Measurements from ENCODE around the gene SLAMF1.

SLAMF1 gene

DNA sequence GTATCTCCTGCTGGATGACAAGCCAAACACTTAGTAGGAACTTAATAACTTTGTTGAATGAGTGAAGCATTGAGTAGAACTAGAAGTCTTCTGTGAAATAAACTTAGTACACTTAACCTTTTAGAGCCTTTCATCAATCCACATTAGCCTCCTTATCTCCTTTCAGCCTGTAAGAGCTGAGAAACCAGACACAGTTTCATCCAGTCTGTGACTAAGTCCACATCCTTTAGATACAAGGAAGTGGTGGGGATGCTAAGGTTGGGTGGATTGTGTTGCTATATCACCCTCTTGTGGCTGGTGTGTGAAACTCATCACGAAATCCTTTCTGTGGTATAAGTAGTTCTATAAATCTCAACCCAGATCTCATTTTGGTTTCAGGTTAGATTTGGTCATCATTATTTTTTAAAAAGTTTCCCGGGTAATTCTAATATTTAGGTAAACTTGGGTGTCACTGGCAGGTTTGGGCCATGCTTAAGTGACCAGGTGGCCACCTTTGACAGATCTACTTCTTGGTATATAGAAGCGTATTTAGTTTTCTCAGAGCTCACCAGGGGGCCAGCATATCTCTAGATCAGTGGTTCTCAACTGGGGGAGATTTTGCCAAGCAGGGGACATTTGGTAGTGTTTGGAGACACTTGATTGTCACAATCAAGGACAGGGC, 39.7 kb downstream of the SLAMF1 start:
- TF ChIP-seq, protein P1, sequence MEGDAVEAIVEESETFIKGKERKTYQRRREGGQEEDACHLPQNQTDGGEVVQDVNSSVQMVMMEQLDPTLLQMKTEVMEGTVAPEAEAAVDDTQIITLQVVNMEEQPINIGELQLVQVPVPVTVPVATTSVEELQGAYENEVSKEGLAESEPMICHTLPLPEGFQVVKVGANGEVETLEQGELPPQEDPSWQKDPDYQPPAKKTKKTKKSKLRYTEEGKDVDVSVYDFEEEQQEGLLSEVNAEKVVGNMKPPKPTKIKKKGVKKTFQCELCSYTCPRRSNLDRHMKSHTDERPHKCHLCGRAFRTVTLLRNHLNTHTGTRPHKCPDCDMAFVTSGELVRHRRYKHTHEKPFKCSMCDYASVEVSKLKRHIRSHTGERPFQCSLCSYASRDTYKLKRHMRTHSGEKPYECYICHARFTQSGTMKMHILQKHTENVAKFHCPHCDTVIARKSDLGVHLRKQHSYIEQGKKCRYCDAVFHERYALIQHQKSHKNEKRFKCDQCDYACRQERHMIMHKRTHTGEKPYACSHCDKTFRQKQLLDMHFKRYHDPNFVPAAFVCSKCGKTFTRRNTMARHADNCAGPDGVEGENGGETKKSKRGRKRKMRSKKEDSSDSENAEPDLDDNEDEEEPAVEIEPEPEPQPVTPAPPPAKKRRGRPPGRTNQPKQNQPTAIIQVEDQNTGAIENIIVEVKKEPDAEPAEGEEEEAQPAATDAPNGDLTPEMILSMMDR (IDR thresholded peaks at IDR 0.05; ENCODE audit: low read depth, low read length): peak; percentile 66
- no peak overlapping the region for H3K4me3 ChIP-seq (replicated peaks in 1 of 2; ENCODE audit: low read depth in 2 of 2, low read length in 2 of 2)
- DNase-seq (ENCODE audit: low read depth in 2 of 2): peak; percentile 83 to 84

DNA sequence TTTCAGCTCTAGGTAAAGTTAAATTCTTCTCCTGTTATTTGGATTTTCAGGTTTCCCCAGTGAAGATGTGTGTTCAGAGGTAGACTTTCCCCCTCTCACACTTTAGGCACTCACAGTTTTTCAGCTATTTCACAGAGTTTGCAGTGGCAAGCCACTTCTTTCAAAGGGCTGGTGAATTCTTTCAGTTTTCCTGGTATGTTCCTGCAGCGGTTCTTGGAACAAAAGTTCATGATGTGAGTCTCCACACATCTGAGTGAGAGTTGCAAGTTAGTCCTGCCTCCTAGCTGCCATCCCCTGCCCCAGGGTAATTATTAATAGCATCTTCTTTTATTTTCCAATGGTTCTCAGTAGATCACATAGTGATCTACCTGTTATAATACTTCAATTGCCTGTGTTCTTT, 40.2 kb downstream of the SLAMF1 start:
- H3K4me3 ChIP-seq (replicated peaks in 1 of 2; ENCODE audit: low read depth in 2 of 2, low read length in 2 of 2): no peak overlapping the region
- no peak for DNase-seq (ENCODE audit: low read depth in 2 of 2)
- TF ChIP-seq, protein P1 (IDR thresholded peaks at IDR 0.05; ENCODE audit: low read depth, low read length): no peak

DNA sequence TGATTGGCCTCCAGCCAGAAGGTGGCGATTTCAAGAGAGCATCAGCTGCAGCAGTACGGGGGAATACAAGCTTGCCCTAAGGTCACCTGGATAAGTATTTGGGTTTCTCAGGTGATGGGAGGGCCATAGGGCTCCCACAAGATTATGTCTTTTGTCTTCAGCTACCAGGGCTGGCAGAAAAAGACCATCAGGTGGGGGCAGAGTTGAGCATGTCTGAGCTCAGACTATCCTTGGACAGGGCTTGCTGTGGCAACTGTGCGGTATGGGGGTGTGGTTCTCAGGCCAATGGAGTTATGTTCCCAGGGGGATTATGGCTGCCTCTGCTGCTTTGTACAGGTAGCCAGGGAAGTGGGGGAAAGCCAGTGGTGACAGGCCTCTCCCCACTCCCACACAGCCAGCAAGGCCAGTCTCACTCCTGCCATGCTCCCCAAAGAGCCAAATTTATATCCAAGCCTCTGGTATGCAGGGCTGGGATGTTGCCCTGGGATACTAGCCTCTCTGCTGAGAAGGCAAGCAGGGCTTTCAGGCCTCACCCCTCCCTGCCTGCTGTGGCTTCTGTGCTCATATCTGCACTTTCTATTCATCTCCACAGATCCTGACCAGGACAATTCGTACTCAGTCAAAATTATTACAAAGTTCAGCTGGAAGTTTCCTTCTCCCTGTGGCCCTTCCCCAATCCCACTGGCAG, 40.9 kb downstream of the SLAMF1 start:
- no peak for DNase-seq (ENCODE audit: low read depth in 2 of 2)
- TF ChIP-seq, protein P1 (IDR thresholded peaks at IDR 0.05; ENCODE audit: low read depth, low read length): no peak
- H3K4me3 ChIP-seq (replicated peaks in 1 of 2; ENCODE audit: low read depth in 2 of 2, low read length in 2 of 2): no peak overlapping the region

DNA sequence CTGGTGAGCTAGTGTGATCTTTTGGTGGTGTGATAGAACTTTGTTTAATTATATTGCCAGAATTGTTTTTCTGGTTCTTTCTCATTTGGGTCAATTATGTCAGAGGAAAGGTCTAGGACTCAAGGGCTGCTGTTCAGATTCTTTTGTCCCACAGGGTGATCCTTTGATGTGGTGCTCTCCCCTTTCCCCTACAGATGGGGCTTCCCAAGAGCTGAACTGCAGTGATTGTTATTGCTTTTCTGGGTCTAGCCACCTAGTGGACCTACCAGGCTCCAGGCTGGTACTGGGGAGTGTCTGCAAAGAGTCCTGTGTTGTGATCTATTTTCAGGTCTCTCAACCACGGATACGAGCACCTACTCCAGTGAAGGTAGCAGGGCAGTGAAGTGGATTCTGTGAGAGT, 41.6 kb downstream of the SLAMF1 start:
- no peak overlapping the region for H3K4me3 ChIP-seq (replicated peaks in 1 of 2; ENCODE audit: low read depth in 2 of 2, low read length in 2 of 2)
- no peak for DNase-seq (ENCODE audit: low read depth in 2 of 2)
- TF ChIP-seq, protein P1 (IDR thresholded peaks at IDR 0.05; ENCODE audit: low read depth, low read length): no peak

DNA sequence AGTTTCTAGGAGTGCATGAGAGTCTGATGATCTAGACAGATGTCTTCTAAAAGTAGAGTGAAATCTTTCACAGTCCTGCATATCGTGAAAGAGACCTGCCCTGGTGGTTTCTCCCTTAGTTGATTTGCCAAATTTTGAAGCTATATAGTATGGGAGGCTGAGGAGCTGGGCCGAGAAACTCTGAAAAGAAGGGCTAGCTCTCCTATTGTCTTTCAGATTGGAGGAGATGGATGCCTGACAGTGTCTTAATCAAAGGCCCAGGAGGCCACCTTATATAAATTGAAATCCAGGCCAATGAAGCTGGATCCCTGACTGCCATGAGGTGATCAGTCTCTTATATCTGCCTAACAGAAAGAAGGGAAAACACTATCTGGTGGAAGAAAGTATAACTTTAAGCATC, 49.1 kb downstream of the SLAMF1 start:
- TF ChIP-seq, protein P1 (IDR thresholded peaks at IDR 0.05; ENCODE audit: low read depth, low read length): no peak
- no peak overlapping the region for H3K4me3 ChIP-seq (replicated peaks in 1 of 2; ENCODE audit: low read depth in 2 of 2, low read length in 2 of 2)
- no peak for DNase-seq (ENCODE audit: low read depth in 2 of 2)

DNA sequence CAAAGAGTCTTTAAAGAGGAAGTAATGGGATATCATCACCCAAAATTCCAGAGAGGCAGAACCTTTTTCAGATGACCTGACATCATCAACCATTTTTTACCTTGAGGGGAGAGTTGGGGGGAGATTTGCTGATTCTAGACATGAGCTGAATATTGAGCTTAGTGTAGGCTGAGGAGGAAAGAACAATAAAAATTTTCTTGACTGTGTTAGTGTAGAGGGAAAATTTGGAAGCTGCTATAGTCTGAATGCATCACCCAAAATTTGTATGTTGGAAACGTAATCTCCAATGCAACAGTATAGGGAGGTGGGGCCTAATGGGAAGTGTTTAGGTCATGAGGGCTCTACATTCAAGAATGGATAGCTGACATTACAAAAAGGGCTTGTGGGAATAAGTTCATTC, 49.8 kb downstream of the SLAMF1 start:
- no peak overlapping the region for H3K4me3 ChIP-seq (replicated peaks in 1 of 2; ENCODE audit: low read depth in 2 of 2, low read length in 2 of 2)
- no peak for DNase-seq (ENCODE audit: low read depth in 2 of 2)
- TF ChIP-seq, protein P1 (IDR thresholded peaks at IDR 0.05; ENCODE audit: low read depth, low read length): no peak

Measured in cardiac fibroblast (primary cell).